Measurements from ENCODE around the gene ZNHIT2.
"Not testable (repeated sequence)": the region's sequence is repeated elsewhere in the genome, so short reads cannot be mapped to it uniquely, and the experiment has no call there.

The ZNHIT2 gene

GRCh38 chr11:65118891-65119669 is 1.6 kb upstream of the ZNHIT2 start:
- FAIRE-seq, result not testable (repeated sequence)

GRCh38 chr11:65118097-65118837 is 766 bp upstream of the ZNHIT2 start:
- FAIRE-seq, result no peak

- FAIRE-seq, result no peak
Measured at GRCh38 chr11:65116370-65117205, 913 bp downstream of the ZNHIT2 start.

- no peak for FAIRE-seq
Measured at GRCh38 chr11:65115361-65116082, 2.0 kb downstream of the ZNHIT2 start.

GRCh38 chr11:65114538-65115171 is 2.8 kb downstream of the ZNHIT2 start:
- FAIRE-seq, result no peak

GRCh38 chr11:65113839-65114238 is 3.7 kb downstream of the ZNHIT2 start:
- no peak for FAIRE-seq

GRCh38 chr11:65113361-65113756 is 4.1 kb downstream of the ZNHIT2 start:
- FAIRE-seq, result no peak

- FAIRE-seq, result no peak
Measured at GRCh38 chr11:65112546-65113360, 4.7 kb downstream of the ZNHIT2 start.

GRCh38 chr11:65111744-65112545 is 5.6 kb downstream of the ZNHIT2 start, which contains the start of gene TM7SF2:
Gene TM7SF2, plus strand, starts transcription at chr11:65111872. Its CDS starts 144 bp downstream, at chr11:65112016.
- peak; percentile 74 for FAIRE-seq

- FAIRE-seq, result no peak
Measured at GRCh38 chr11:65111159-65111743, 6.2 kb downstream of the ZNHIT2 start.

GRCh38 chr11:65110354-65110861 is 7.1 kb downstream of the ZNHIT2 start:
- no peak for FAIRE-seq

GRCh38 chr11:65109231-65110198 is 8.0 kb downstream of the ZNHIT2 start:
- no peak for FAIRE-seq

GRCh38 chr11:65108469-65109123 is 8.9 kb downstream of the ZNHIT2 start:
- no peak for FAIRE-seq

- no peak for FAIRE-seq
Measured at GRCh38 chr11:65107751-65108468, 9.6 kb downstream of the ZNHIT2 start.

- FAIRE-seq, result no peak
Measured at GRCh38 chr11:65107078-65107477, 10.4 kb downstream of the ZNHIT2 start.

GRCh38 chr11:65104628-65105027 is 12.9 kb downstream of the ZNHIT2 start:
- no peak for FAIRE-seq

GRCh38 chr11:65103476-65103875 is 14.0 kb downstream of the ZNHIT2 start:
- FAIRE-seq, result no peak
